IPS DF 6.9 (cell line): ENCODE measurements around the gene ADAM33.

Experiments
- DNase-seq: peaks from one replicate; pipeline ENCODE4 v3.0.0-alpha.2; 2013; ENCODE audit warnings: low read depth, low spot score
- H3K27ac ChIP-seq: one replicate; pipeline ENCODE4 v1.5.1; 2013; ENCODE audit warnings: low read length, control low read depth
- H3K27me3 ChIP-seq: 2 replicates; pipeline ENCODE4 v1.6.1; 2013; ENCODE audit warnings: mild to moderate bottlenecking, low read length; ENCODE audit not compliant: control insufficient read depth, insufficient read depth
- H3K36me3 ChIP-seq: 2 replicates; pipeline ENCODE4 v1.6.1; 2013; ENCODE audit warnings: low read length; ENCODE audit not compliant: control insufficient read depth, insufficient read depth
- H3K4me1 ChIP-seq: 2 replicates; pipeline ENCODE4 v1.6.1; 2013; ENCODE audit warnings: low read length; ENCODE audit not compliant: control insufficient read depth, insufficient read depth
- H3K4me3 ChIP-seq: 2 replicates; pipeline ENCODE4 v1.5.1; 2013; ENCODE audit warnings: mild to moderate bottlenecking, low read length
- H3K9me3 ChIP-seq: 2 replicates; pipeline ENCODE4 v1.6.1; 2013; ENCODE audit warnings: low read length, inconsistent platforms; ENCODE audit not compliant: control insufficient read depth, insufficient read depth
- WGBS: extraction: QIAGEN DNeasy Blood & Tissue Kit; methylation state at CpG from one replicate; pipeline ENCODE4 v1.1.7; 2013; ENCODE audit warnings: mixed read lengths, missing lambda C conversion rate; ENCODE audit not compliant: insufficient read length, insufficient coverage; 5-methylcytosine and 5-hydroxymethylcytosine counted together

The ADAM33 gene

GRCh38 chr20:3687655-3688054 lies 5.8 kb upstream of the ADAM33 start:
- no CpG with 5 or more reads among the region's 2 CpGs for WGBS
- no peaks in the 10 kb centered on the region for H3K27me3 ChIP-seq
- peaks cover 9% of the 10 kb centered on the region for H3K4me1 ChIP-seq
- no peak overlapping the region for H3K4me3 ChIP-seq
- H3K27ac ChIP-seq, result no peak overlapping the region
- no peaks in the 10 kb centered on the region; the same call in 1 of the 2 replicates for H3K36me3 ChIP-seq
- no peak for DNase-seq
- no peaks in the 10 kb centered on the region for H3K9me3 ChIP-seq

- WGBS, result no CpG with 5 or more reads among the region's 9 CpGs
- Histone ChIP-seq H3K9me3 (no peaks in the 10 kb centered on the region), H3K4me1 (peaks cover 9% of the 10 kb centered on the region), H3K27me3 (no peaks in the 10 kb centered on the region), H3K27ac (no peak overlapping the region), H3K36me3 (no peaks in the 10 kb centered on the region; the same call in 1 of the 2 replicates), H3K4me3 (no peak overlapping the region)
- no peak for DNase-seq
Measured at GRCh38 chr20:3686867-3687321, 5.1 kb upstream of the ADAM33 start.

GRCh38 chr20:3686421-3686820 lies 4.6 kb upstream of the ADAM33 start:
- H3K27me3 ChIP-seq, result no peaks in the 10 kb centered on the region
- no peaks in the 10 kb centered on the region; the same call in 1 of the 2 replicates for H3K36me3 ChIP-seq
- no CpG with 5 or more reads among the region's 7 CpGs for WGBS
- peaks cover 9% of the 10 kb centered on the region for H3K4me1 ChIP-seq
- no peak for DNase-seq
- no peak overlapping the region for H3K27ac ChIP-seq
- no peak overlapping the region for H3K4me3 ChIP-seq
- H3K9me3 ChIP-seq, result no peaks in the 10 kb centered on the region

- Histone ChIP-seq H3K4me3 (no peak overlapping the region), H3K9me3 (no peaks in the 10 kb centered on the region), H3K27ac (no peak overlapping the region), H3K36me3 (no peaks in the 10 kb centered on the region), H3K4me1 (peaks cover 14% of the 10 kb centered on the region), H3K27me3 (no peaks in the 10 kb centered on the region)
- DNase-seq, result no peak
- no CpG with 5 or more reads among the region's 7 CpGs for WGBS
Measured at GRCh38 chr20:3685341-3685740, 3.5 kb upstream of the ADAM33 start.

- H3K9me3 ChIP-seq, result no peaks in the 10 kb centered on the region
- H3K36me3 ChIP-seq, result no peaks in the 10 kb centered on the region
- WGBS, result no CpG with 5 or more reads among the region's 32 CpGs
- no peak overlapping the region for H3K27ac ChIP-seq
- peaks cover 12% of the 10 kb centered on the region for H3K4me1 ChIP-seq
- DNase-seq, result no peak
- H3K4me3 ChIP-seq, result peak overlapping the region; percentile 46; the same call in 1 of the 2 replicates
- no peaks in the 10 kb centered on the region for H3K27me3 ChIP-seq
Measured at GRCh38 chr20:3681352-3681930, 369 bp downstream of the ADAM33 start.

GRCh38 chr20:3680701-3681351 lies 984 bp downstream of the ADAM33 start:
- Histone ChIP-seq H3K36me3 (no peaks in the 10 kb centered on the region), H3K27me3 (no peaks in the 10 kb centered on the region), H3K4me1 (peaks cover 11% of the 10 kb centered on the region), H3K9me3 (no peaks in the 10 kb centered on the region), H3K4me3 (peak overlapping the region; percentile 46; the same call in 1 of the 2 replicates), H3K27ac (no peak overlapping the region)
- no CpG with 5 or more reads among the region's 15 CpGs for WGBS
- DNase-seq, result no peak

GRCh38 chr20:3679749-3680700 lies 1.8 kb downstream of the ADAM33 start:
- no peak overlapping the region for H3K27ac ChIP-seq
- no peak overlapping the region for H3K4me3 ChIP-seq
- no peaks in the 10 kb centered on the region for H3K27me3 ChIP-seq
- peaks cover 9% of the 10 kb centered on the region for H3K4me1 ChIP-seq
- WGBS, result no CpG with 5 or more reads among the region's 18 CpGs
- H3K36me3 ChIP-seq, result no peaks in the 10 kb centered on the region
- no peaks in the 10 kb centered on the region for H3K9me3 ChIP-seq
- DNase-seq, result no peak

GRCh38 chr20:3678856-3679720 lies 2.7 kb downstream of the ADAM33 start:
- Histone ChIP-seq H3K9me3 (no peaks in the 10 kb centered on the region), H3K4me1 (peaks cover 7% of the 10 kb centered on the region; the same call in 1 of the 2 replicates), H3K4me3 (no peak overlapping the region), H3K27me3 (no peaks in the 10 kb centered on the region), H3K27ac (no peak overlapping the region), H3K36me3 (no peaks in the 10 kb centered on the region)
- WGBS, result no CpG with 5 or more reads among the region's 14 CpGs
- no peak for DNase-seq

- no peaks in the 10 kb centered on the region for H3K9me3 ChIP-seq
- peaks cover 7% of the 10 kb centered on the region; the same call in 1 of the 2 replicates for H3K4me1 ChIP-seq
- H3K4me3 ChIP-seq, result no peak overlapping the region
- DNase-seq, result no peak
- H3K27ac ChIP-seq, result no peak overlapping the region
- no peaks in the 10 kb centered on the region for H3K36me3 ChIP-seq
- no peaks in the 10 kb centered on the region for H3K27me3 ChIP-seq
- WGBS, result no CpG with 5 or more reads among the region's 2 CpGs
Measured at GRCh38 chr20:3678198-3678597, 3.6 kb downstream of the ADAM33 start.
